HUES64 (cell line): ENCODE data around the gene CNTNAP5.

Source experiments
- H3K27ac ChIP-seq: 2 replicates; pipeline ENCODE4 v1.7.0; 2013; ENCODE audit warnings: low read depth, low read length, inconsistent platforms
- H3K27me3 ChIP-seq: 2 replicates; pipeline ENCODE4 v1.6.1; 2013; ENCODE audit warnings: mild to moderate bottlenecking, low read length; ENCODE audit not compliant: insufficient read depth
- H3K36me3 ChIP-seq: 2 replicates; pipeline ENCODE4 v1.6.1; 2013; ENCODE audit warnings: mild to moderate bottlenecking, low read length; ENCODE audit not compliant: insufficient read depth
- H3K4me1 ChIP-seq: 2 replicates; pipeline ENCODE4 v1.6.1; 2013; ENCODE audit warnings: mild to moderate bottlenecking, low read length, moderate library complexity; ENCODE audit not compliant: insufficient read depth
- H3K4me3 ChIP-seq: 2 replicates; pipeline ENCODE4 v1.5.1; 2013; ENCODE audit warnings: mild to moderate bottlenecking, low read length, moderate library complexity
- H3K9ac ChIP-seq: 2 replicates; pipeline ENCODE4 v1.6.1; 2013; ENCODE audit warnings: mild to moderate bottlenecking, low read depth, low read length
- H3K9me3 ChIP-seq: 2 replicates; pipeline ENCODE4 v1.6.1; 2013; ENCODE audit warnings: low read depth, low read length; ENCODE audit not compliant: insufficient read depth
- WGBS: fragments of 150-250, 120-280 bp; methylation state at CpG from one replicate; pipeline ENCODE4 v1.1.7; 2013; ENCODE audit warnings: missing lambda C conversion rate; 5-methylcytosine and 5-hydroxymethylcytosine counted together

CNTNAP5 gene

GRCh38 chr2:124805060-124805459 is 780.0 kb downstream of the CNTNAP5 start:
- Histone ChIP-seq H3K27me3 (no peaks in the 10 kb centered on the region), H3K27ac (no peak overlapping the region), H3K36me3 (no peaks in the 10 kb centered on the region), H3K4me3 (no peak overlapping the region), H3K4me1 (no peaks in the 10 kb centered on the region), H3K9ac (no peak overlapping the region), H3K9me3 (no peaks in the 10 kb centered on the region)
- 81% methylated on average over 2 of the region's 3 CpGs for WGBS

GRCh38 chr2:124810132-124810531 is 785.0 kb downstream of the CNTNAP5 start:
- Histone ChIP-seq H3K27ac (no peak overlapping the region), H3K36me3 (no peaks in the 10 kb centered on the region), H3K4me3 (no peak overlapping the region), H3K4me1 (no peaks in the 10 kb centered on the region), H3K9me3 (no peaks in the 10 kb centered on the region), H3K9ac (no peak overlapping the region), H3K27me3 (no peaks in the 10 kb centered on the region)
- 44% methylated on average over 4 of the region's 4 CpGs for WGBS

GRCh38 chr2:124814968-124815745 is 790.1 kb downstream of the CNTNAP5 start:
- H3K9me3 ChIP-seq = no peaks in the 10 kb centered on the region
- no peaks in the 10 kb centered on the region for H3K27me3 ChIP-seq
- no peaks in the 10 kb centered on the region for H3K36me3 ChIP-seq
- WGBS = 99% methylated on average over 11 of the region's 11 CpGs
- H3K4me1 ChIP-seq = no peaks in the 10 kb centered on the region
- no peak overlapping the region for H3K9ac ChIP-seq
- no peak overlapping the region for H3K4me3 ChIP-seq
- no peak overlapping the region for H3K27ac ChIP-seq

GRCh38 chr2:124816007-124816406 is 790.9 kb downstream of the CNTNAP5 start:
- H3K36me3 ChIP-seq = no peaks in the 10 kb centered on the region
- H3K27me3 ChIP-seq = no peaks in the 10 kb centered on the region
- no peaks in the 10 kb centered on the region for H3K9me3 ChIP-seq
- no peak overlapping the region for H3K4me3 ChIP-seq
- H3K9ac ChIP-seq = no peak overlapping the region
- H3K27ac ChIP-seq = no peak overlapping the region
- no peaks in the 10 kb centered on the region for H3K4me1 ChIP-seq
- WGBS = 81% methylated on average over 2 of the region's 3 CpGs

GRCh38 chr2:124822516-124822915 is 797.4 kb downstream of the CNTNAP5 start:
- Histone ChIP-seq H3K36me3 (no peaks in the 10 kb centered on the region), H3K9ac (no peak overlapping the region), H3K27me3 (no peaks in the 10 kb centered on the region), H3K9me3 (no peaks in the 10 kb centered on the region), H3K27ac (no peak overlapping the region), H3K4me3 (no peak overlapping the region), H3K4me1 (no peaks in the 10 kb centered on the region)
- 91% methylated on average over 3 of the region's 3 CpGs for WGBS

GRCh38 chr2:124824441-124824840 is 799.4 kb downstream of the CNTNAP5 start:
- Histone ChIP-seq H3K27me3 (no peaks in the 10 kb centered on the region), H3K9ac (no peak overlapping the region), H3K36me3 (no peaks in the 10 kb centered on the region), H3K4me1 (no peaks in the 10 kb centered on the region), H3K9me3 (peaks cover 3% of the 10 kb centered on the region; the same call in 1 of the 2 replicates), H3K27ac (no peak overlapping the region), H3K4me3 (no peak overlapping the region)
- WGBS = 88% methylated on average over 2 of the region's 2 CpGs

- Histone ChIP-seq H3K4me1 (no peaks in the 10 kb centered on the region), H3K4me3 (no peak overlapping the region), H3K36me3 (no peaks in the 10 kb centered on the region), H3K9me3 (peaks cover 30% of the 10 kb centered on the region), H3K9ac (no peak overlapping the region), H3K27me3 (no peaks in the 10 kb centered on the region), H3K27ac (no peak overlapping the region)
- WGBS = 50% methylated on average over 2 of the region's 2 CpGs
Observed at GRCh38 chr2:124832521-124832920, 807.4 kb downstream of the CNTNAP5 start.

- Histone ChIP-seq H3K27me3 (no peaks in the 10 kb centered on the region), H3K4me3 (no peak overlapping the region), H3K27ac (no peak overlapping the region), H3K9me3 (peaks cover 28% of the 10 kb centered on the region), H3K4me1 (no peaks in the 10 kb centered on the region), H3K36me3 (no peaks in the 10 kb centered on the region), H3K9ac (no peak overlapping the region)
- 94% methylated on average over 1 of the region's 1 CpG for WGBS
Observed at GRCh38 chr2:124834331-124834730, 809.2 kb downstream of the CNTNAP5 start.

- H3K4me1 ChIP-seq = no peaks in the 10 kb centered on the region
- H3K9me3 ChIP-seq = peaks cover 18% of the 10 kb centered on the region
- no peak overlapping the region for H3K27ac ChIP-seq
- no peak overlapping the region for H3K4me3 ChIP-seq
- no peak overlapping the region for H3K9ac ChIP-seq
- 96% methylated on average over 3 of the region's 4 CpGs for WGBS
- no peaks in the 10 kb centered on the region for H3K36me3 ChIP-seq
- H3K27me3 ChIP-seq = no peaks in the 10 kb centered on the region
Observed at GRCh38 chr2:124835331-124835730, 810.2 kb downstream of the CNTNAP5 start.

- 100% methylated on average over 2 of the region's 3 CpGs for WGBS
- no peaks in the 10 kb centered on the region for H3K4me1 ChIP-seq
- no peaks in the 10 kb centered on the region for H3K36me3 ChIP-seq
- no peak overlapping the region for H3K27ac ChIP-seq
- peaks cover 8% of the 10 kb centered on the region; the same call in 1 of the 2 replicates for H3K9me3 ChIP-seq
- no peak overlapping the region for H3K4me3 ChIP-seq
- no peaks in the 10 kb centered on the region for H3K27me3 ChIP-seq
- H3K9ac ChIP-seq = no peak overlapping the region
Observed at GRCh38 chr2:124836416-124836815, 811.3 kb downstream of the CNTNAP5 start.

GRCh38 chr2:124837496-124837895 is 812.4 kb downstream of the CNTNAP5 start:
- Histone ChIP-seq H3K27ac (no peak overlapping the region), H3K27me3 (no peaks in the 10 kb centered on the region), H3K9me3 (0 out of 2 replicates have a peak, but pooled peaks cover 2% of the 10 kb centered on the region), H3K36me3 (no peaks in the 10 kb centered on the region), H3K4me1 (no peaks in the 10 kb centered on the region), H3K9ac (no peak overlapping the region), H3K4me3 (no peak overlapping the region)
- WGBS = 93% methylated on average over 1 of the region's 2 CpGs

- no peaks in the 10 kb centered on the region for H3K9me3 ChIP-seq
- H3K27ac ChIP-seq = no peak overlapping the region
- H3K36me3 ChIP-seq = no peaks in the 10 kb centered on the region
- WGBS = 99% methylated on average over 3 of the region's 3 CpGs
- no peaks in the 10 kb centered on the region for H3K27me3 ChIP-seq
- H3K4me1 ChIP-seq = no peaks in the 10 kb centered on the region
- H3K4me3 ChIP-seq = no peak overlapping the region
- no peak overlapping the region for H3K9ac ChIP-seq
Observed at GRCh38 chr2:124838406-124838805, 813.3 kb downstream of the CNTNAP5 start.
